NCI-H2029 treated with DMSO at 0.1 percent for 48 hours (cell line): ENCODE measurements around the gene FAM221B.

ENCODE experiments used
- DNase-seq: peaks from one replicate; lab custom pipeline; 2025; lab: John Stamatoyannopoulos, UW

The FAM221B gene

GRCh38 chr9:35828716-35829083 lies at the start of gene FAM221B:
TSS of gene FAM221B (minus strand) at chr9:35828732. CDS start at chr9:35826161, 2,571 bp downstream.
- no peak for DNase-seq

- no peak for DNase-seq
Measured at GRCh38 chr9:35872505-35872904, 44.0 kb upstream of the FAM221B start.

GRCh38 chr9:35871545-35871944 lies 43.0 kb upstream of the FAM221B start:
- peak; percentile 31 for DNase-seq

GRCh38 chr9:35870351-35870923 lies 41.9 kb upstream of the FAM221B start, which contains the start of gene OR13J1:
TSS of gene OR13J1 (minus strand) at chr9:35870401. CDS start at chr9:35870401, 0 bp downstream.
- no peak for DNase-seq

DNA sequence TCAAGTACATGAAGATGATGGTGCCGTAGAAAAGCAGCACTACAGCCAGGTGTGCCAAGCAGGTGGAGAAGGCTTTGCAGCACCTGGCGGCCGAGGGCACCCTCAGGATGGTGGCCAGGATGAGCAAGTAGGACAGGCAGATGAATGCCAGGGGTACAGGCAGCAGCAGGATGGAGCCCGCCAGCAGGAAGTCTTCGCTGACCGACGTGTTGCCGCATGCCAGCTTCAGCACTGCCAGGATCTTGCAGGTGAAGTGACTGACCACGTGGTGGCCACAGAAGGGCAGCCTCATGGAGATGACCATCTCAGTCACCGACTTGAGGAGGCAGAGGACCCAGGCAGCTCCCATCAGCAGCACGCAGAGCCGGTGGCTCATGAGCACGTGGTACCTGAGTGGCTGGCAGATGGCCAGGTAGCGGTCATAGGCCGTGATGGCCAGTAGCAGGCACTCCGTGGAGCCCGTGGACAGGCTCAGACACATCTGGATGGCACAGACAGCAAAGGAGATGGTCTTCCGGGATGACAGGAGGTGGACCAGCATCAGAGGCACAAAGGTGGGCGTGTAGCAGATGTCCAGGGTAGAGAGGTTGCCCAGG lies 41.2 kb upstream of the FAM221B start:
- DNase-seq, result no peak

GRCh38 chr9:35868933-35869332 lies 40.4 kb upstream of the FAM221B start:
- no peak for DNase-seq

- DNase-seq, result no peak
Measured at GRCh38 chr9:35867538-35867937, 39.0 kb upstream of the FAM221B start.

- DNase-seq, result no peak
Measured at GRCh38 chr9:35864695-35865255, 36.2 kb upstream of the FAM221B start.

- DNase-seq, result no peak
Measured at GRCh38 chr9:35863583-35863982, 35.1 kb upstream of the FAM221B start.

DNA sequence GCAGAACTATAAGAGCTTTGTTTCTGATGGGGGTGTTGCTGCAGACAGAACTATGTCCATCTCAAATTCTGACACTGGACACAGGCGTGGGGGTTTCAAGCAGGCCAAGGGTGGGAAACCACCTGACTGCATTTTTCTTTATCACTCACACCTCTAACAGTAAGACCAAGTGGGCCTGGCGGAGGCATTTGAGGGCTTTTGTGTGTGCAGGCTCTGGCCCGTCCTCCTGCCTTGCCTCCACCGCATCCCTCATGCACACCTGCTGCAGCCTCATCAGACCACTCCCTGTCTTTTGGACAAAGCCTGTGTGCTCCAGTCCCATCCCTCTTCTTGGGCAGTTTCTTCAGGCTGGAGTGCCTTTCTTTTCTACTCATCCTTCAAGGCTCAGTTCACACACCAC lies 33.8 kb upstream of the FAM221B start:
- DNase-seq, result no peak

- DNase-seq, result no peak
Measured at GRCh38 chr9:35861161-35861897, 32.8 kb upstream of the FAM221B start.

DNA sequence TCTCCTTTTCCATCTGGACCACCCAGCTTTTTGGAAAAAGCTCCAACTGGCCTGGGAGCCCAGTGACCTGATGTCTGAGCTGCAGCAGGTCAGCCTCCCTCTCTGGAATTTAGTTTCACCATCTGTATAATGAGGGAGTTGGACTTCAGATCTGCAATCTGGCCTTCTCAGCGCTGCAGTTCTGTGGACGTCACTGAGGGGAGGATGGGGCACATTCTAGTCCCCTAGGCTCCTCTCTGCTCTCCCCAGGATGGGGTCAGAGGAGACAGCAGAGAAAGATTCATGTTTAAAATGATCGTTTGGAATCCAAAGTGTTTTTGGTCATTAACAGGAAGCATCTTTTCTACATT lies 31.4 kb upstream of the FAM221B start:
- DNase-seq, result no peak

GRCh38 chr9:35859310-35859989 lies 30.9 kb upstream of the FAM221B start:
- peak; percentile 50 for DNase-seq

GRCh38 chr9:35858458-35858857 lies 29.9 kb upstream of the FAM221B start:
- no peak for DNase-seq

DNA sequence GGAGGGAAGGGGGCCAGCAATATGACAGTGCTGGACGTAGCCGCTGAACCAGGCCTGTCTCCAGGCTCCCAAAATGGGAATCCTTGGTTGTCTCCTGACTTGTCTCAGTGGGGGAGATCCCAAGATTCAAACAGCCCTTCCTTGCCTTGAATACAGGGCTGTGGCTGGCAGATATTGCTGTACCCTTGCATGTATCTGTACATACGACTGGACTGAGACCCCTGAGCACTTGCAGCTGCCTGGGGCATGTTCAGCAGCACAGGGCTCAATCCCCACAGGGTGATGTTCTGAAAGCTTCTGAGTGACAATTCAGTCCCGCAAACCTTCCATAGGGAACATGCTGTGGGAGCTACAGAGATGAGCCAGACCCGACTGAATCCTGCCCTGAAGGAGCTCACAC lies 28.4 kb upstream of the FAM221B start:
- DNase-seq, result no peak

DNA sequence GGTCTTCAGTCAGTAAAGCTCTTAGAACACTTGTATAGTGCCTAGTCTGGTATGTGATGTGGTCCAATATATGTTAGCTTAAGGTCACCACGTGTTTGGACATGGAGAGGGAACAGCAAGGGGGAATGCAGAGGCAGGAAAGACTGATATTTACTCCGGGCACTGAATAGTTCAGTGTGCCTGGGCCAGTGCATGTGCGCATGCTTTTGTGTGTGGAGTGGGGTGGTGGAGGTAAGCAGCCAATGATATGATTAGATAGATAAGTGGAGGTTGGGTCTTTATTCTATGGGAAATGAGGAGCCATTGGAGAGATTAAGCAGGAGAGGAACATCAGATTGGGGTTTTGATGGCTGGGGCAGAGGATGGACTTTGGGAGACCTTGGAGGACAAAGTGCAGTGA lies 27.7 kb upstream of the FAM221B start:
- no peak for DNase-seq

GRCh38 chr9:35854091-35854762 lies 25.7 kb upstream of the FAM221B start:
- no peak for DNase-seq

DNA sequence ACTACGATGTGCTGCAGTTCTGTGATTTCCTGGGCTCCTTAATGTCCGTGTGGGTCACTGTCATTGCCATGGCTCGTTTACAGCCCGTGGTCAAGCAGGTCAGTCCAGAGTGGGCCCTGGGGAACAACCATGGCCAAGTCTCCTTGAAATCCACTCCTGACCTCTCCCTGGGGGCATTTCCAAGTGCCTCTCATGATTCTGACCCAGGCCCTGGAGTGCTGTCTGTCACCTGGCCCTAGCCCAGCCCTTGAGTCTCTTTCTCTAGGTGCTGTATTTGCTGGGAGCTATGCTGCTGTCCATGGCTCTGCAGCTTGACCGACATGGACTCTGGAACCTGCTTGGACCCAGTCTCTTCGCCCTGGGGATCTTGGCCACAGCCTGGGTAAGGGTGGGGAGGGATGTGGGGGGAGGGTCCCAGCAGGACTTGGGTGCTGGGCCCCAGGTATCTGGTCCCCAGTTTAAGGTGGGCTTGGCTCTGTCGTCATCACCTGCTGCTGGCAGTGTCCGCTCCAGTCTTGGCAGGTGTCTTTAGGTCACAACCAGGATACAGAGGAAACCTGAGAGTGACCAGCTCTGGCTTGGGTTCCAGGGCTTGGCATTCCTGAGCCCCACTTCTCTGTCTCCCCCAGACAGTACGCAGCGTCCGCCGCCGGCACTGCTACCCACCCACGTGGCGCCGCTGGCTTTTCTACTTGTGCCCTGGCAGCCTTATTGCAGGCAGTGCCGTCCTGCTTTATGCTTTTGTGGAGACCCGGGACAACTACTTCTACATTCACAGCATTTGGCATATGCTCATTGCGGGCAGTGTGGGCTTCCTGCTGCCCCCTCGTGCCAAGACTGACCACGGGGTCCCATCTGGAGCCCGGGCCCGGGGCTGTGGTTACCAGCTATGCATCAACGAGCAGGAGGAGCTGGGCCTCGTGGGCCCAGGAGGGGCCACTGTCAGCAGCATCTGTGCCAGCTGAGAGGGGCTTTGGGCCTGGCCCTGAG lies 24.6 kb upstream of the FAM221B start:
- DNase-seq, result no peak

DNA sequence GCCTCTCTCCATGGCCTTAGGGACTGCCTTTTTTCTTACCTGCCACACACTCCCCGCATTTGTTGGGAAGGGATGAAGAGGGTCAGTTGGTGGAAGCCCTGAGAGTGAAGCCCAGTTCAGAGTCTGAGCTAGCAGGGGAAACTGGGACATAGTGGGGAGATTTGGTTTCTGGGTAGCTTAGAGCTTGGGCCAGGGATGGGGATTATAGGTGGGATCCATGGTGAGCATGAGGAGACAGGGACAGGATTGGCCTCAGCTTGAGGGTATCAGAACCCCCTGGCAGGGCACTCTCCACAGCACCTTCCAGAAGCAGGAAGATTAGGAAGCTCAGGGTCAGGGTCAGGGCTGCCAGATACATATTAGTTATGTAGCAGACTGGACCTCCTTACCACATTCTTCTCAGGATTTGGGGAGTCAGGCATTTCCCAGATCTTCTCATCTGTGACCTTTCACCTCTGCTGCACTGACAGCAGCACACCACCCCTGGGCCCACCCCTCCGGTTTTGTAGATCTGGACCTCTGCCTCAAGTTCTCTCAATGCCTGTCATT lies 23.8 kb upstream of the FAM221B start:
- DNase-seq, result no peak

- no peak for DNase-seq
Measured at GRCh38 chr9:35847792-35848572, 19.4 kb upstream of the FAM221B start.
